Measurements from ENCODE around the gene DNAH2. TPM values are rescaled to one million over a fixed set of nuclear protein-coding genes. Genes with fewer than 3 reads are reported as not detected.

DNAH2 gene
- polyA plus RNA-seq, 1 donor from 2014 or later, result 2.0 TPM

DNA sequence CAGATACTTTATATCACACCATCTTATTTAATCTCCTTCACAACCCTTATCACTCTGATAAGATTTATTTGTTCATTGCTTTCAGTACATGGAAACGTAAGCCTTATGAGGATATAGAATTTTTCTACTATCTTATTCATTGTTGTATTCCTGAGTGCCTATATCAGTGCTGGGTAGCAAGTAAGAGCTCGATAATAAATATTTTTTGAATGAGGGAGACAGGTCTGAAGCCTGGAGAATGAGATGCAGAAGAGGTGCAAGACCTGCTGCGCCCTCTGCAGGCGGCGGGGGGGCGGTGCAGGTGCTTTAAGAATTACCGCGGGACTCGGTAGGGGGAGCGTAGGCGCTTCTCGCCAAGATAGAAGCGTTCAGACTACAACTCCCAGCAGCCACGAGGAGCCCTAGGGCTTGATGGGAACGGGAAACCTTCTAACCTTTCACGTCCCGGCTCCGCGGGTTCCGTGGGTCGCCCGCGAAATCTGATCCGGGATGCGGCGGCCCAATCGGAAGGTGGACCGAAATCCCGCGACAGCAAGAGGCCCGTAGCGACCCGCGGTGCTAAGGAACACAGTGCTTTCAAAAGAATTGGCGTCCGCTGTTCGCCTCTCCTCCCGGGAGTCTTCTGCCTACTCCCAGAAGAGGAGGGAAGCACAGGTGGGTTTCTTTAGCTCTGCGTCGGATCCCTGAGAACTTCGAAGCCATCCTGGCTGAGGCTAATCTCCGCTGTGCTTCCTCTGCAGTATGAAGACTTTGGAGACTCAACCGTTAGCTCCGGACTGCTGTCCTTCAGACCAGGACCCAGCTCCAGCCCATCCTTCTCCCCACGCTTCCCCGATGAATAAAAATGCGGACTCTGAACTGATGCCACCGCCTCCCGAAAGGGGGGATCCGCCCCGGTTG lies 29.4 kb upstream of the DNAH2 start, which contains the start of gene WRAP53:
TSS of gene WRAP53 (plus strand) at position 570 of the 900 bp plus-strand sequence. CDS start at position 742, 172 bp downstream.
- H3K36me3 ChIP-seq (ENCODE audit: insufficient read depth, low read length), result no peaks in the 10 kb centered on the region
- H3K9me3 ChIP-seq (ENCODE audit: low read length), result no peaks in the 10 kb centered on the region
- no peaks in the 10 kb centered on the region for H4K20me1 ChIP-seq (ENCODE audit: insufficient read depth)
- peak within 1 kb of the TSS; percentile 96 for H3K4me3 ChIP-seq (ENCODE audit: low read length)
- H3K9me2 ChIP-seq (ENCODE audit: insufficient read depth, low read length), result no peaks in the 10 kb centered on the region
- TF ChIP-seq MXI1 (conservative IDR thresholded peaks at IDR 0.05; ENCODE audit: poor library complexity, severe bottlenecking) (peak; percentile 88), SMC3 (conservative IDR thresholded peaks at IDR 0.05; ENCODE audit: poor library complexity) (peak; percentile 93), REST (IDR thresholded peaks at IDR 0.05; ENCODE audit: borderline replicate concordance) (no peak), POLR2AphosphoS5 (IDR thresholded peaks at IDR 0.05) (peak; percentile 12), RAD21 (conservative IDR thresholded peaks at IDR 0.05) (peak; percentile 92), EP300 (conservative IDR thresholded peaks at IDR 0.05; ENCODE audit: poor library complexity, severe bottlenecking) (peak; percentile 54), EZH2 (IDR thresholded peaks at IDR 0.05; ENCODE audit: borderline replicate concordance, insufficient read depth, low read length, poor library complexity, severe bottlenecking) (no peak), TAF1 (IDR thresholded peaks at IDR 0.05; ENCODE audit: low read depth) (no peak)
- TF ChIP-seq, protein P1, sequence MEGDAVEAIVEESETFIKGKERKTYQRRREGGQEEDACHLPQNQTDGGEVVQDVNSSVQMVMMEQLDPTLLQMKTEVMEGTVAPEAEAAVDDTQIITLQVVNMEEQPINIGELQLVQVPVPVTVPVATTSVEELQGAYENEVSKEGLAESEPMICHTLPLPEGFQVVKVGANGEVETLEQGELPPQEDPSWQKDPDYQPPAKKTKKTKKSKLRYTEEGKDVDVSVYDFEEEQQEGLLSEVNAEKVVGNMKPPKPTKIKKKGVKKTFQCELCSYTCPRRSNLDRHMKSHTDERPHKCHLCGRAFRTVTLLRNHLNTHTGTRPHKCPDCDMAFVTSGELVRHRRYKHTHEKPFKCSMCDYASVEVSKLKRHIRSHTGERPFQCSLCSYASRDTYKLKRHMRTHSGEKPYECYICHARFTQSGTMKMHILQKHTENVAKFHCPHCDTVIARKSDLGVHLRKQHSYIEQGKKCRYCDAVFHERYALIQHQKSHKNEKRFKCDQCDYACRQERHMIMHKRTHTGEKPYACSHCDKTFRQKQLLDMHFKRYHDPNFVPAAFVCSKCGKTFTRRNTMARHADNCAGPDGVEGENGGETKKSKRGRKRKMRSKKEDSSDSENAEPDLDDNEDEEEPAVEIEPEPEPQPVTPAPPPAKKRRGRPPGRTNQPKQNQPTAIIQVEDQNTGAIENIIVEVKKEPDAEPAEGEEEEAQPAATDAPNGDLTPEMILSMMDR (IDR thresholded peaks at IDR 0.05; ENCODE audit: poor library complexity, severe bottlenecking), result peak; percentile 100
- peaks cover 5% of the 10 kb centered on the region for H3F3A ChIP-seq (ENCODE audit: insufficient read depth, low read length, poor library complexity, severe bottlenecking)
- H2AFZ ChIP-seq (ENCODE audit: low read depth, low read length), result peak within 1 kb of the TSS; percentile 51
- peak within 1 kb of the TSS; percentile 100 for H3K27ac ChIP-seq (ENCODE audit: low read length)
- peak within 1 kb of the TSS; percentile 98 for H3K9ac ChIP-seq (ENCODE audit: low read length)
- H3K79me2 ChIP-seq (replicated peaks; ENCODE audit: insufficient read depth, low read length), result peaks cover 36% of the 10 kb centered on the region
- peak within 1 kb of the TSS; percentile 94 for H3K4me2 ChIP-seq (ENCODE audit: low read length)
- H3K27me3 ChIP-seq (ENCODE audit: insufficient read depth, low read depth, low read length), result no peaks in the 10 kb centered on the region

- peak overlapping the region; percentile 51 for H2AFZ ChIP-seq (ENCODE audit: low read depth, low read length)
- no peaks in the 10 kb centered on the region for H3K36me3 ChIP-seq (ENCODE audit: insufficient read depth, low read length)
- H4K20me1 ChIP-seq (ENCODE audit: insufficient read depth), result no peaks in the 10 kb centered on the region
- H3K27me3 ChIP-seq (ENCODE audit: insufficient read depth, low read depth, low read length), result no peaks in the 10 kb centered on the region
- TF ChIP-seq RAD21 (conservative IDR thresholded peaks at IDR 0.05), result no peak
- no peak for TF ChIP-seq SMC3 (conservative IDR thresholded peaks at IDR 0.05; ENCODE audit: poor library complexity)
- no peak for TF ChIP-seq EP300 (conservative IDR thresholded peaks at IDR 0.05; ENCODE audit: poor library complexity, severe bottlenecking)
- TF ChIP-seq MXI1 (conservative IDR thresholded peaks at IDR 0.05; ENCODE audit: poor library complexity, severe bottlenecking), result no peak
- no peak for TF ChIP-seq TAF1 (IDR thresholded peaks at IDR 0.05; ENCODE audit: low read depth)
- TF ChIP-seq, protein P1 (IDR thresholded peaks at IDR 0.05; ENCODE audit: poor library complexity, severe bottlenecking), result no peak
- no peak for TF ChIP-seq REST (IDR thresholded peaks at IDR 0.05; ENCODE audit: borderline replicate concordance)
- TF ChIP-seq EZH2 (IDR thresholded peaks at IDR 0.05; ENCODE audit: borderline replicate concordance, insufficient read depth, low read length, poor library complexity, severe bottlenecking), result no peak
- TF ChIP-seq POLR2AphosphoS5 (IDR thresholded peaks at IDR 0.05), result no peak
- H3K27ac ChIP-seq (ENCODE audit: low read length), result peak overlapping the region; percentile 46
- no peaks in the 10 kb centered on the region for H3K9me3 ChIP-seq (ENCODE audit: low read length)
- peaks cover 30% of the 10 kb centered on the region for H3K79me2 ChIP-seq (replicated peaks; ENCODE audit: insufficient read depth, low read length)
- peak overlapping the region; percentile 96 for H3K4me3 ChIP-seq (ENCODE audit: low read length)
- peak overlapping the region; percentile 69 for H3K9ac ChIP-seq (ENCODE audit: low read length)
- peaks cover 5% of the 10 kb centered on the region for H3F3A ChIP-seq (ENCODE audit: insufficient read depth, low read length, poor library complexity, severe bottlenecking)
- no peaks in the 10 kb centered on the region for H3K9me2 ChIP-seq (ENCODE audit: insufficient read depth, low read length)
- H3K4me2 ChIP-seq (ENCODE audit: low read length), result peak overlapping the region; percentile 94
Measured at GRCh38 chr17:7688808-7689316, 28.7 kb upstream of the DNAH2 start.
